BLaER1 treated with 17β-estradiol and CSF1 and Interleukin-3, amounts not matched to agents 10 nM and 100 nM (cell line): ENCODE measurements around the gene NME7.

ENCODE experiments used
- H3K27ac ChIP-seq, 11 experiments: shearing (Covaris generic); formaldehyde crosslinking; 2 replicates each; pipeline ENCODE4 v1.8.1; 2022
- H3K27me3 ChIP-seq, 11 experiments: shearing (Covaris generic); formaldehyde crosslinking; 2 replicates each; pipeline ENCODE4 v1.8.1; 2022
- H3K36me3 ChIP-seq, 11 experiments: shearing (Covaris generic); formaldehyde crosslinking; 2 replicates each; pipeline ENCODE4 v1.8.1; 2022
- H3K4me1 ChIP-seq, 10 experiments: shearing (Covaris generic); formaldehyde crosslinking; 2 replicates each; pipeline ENCODE4 v1.8.1; 2022
- H3K4me2 ChIP-seq, 11 experiments: shearing (Covaris generic); formaldehyde crosslinking; 2 replicates each; pipeline ENCODE4 v1.8.1; 2022
- H3K4me3 ChIP-seq, 10 experiments: shearing (Covaris generic); formaldehyde crosslinking; 2 replicates each; pipeline ENCODE4 v1.8.1; 2022
- H3K9ac ChIP-seq, 11 experiments: shearing (Covaris generic); formaldehyde crosslinking; 2 replicates each; pipeline ENCODE4 v1.8.1; 2022
- H3K9me3 ChIP-seq, 11 experiments: shearing (Covaris generic); formaldehyde crosslinking; replicated peaks in 1 of 11; 2 replicates each; pipeline ENCODE4 v1.8.1; 2022
- H4K20me1 ChIP-seq, 11 experiments: shearing (Covaris generic); formaldehyde crosslinking; 2 replicates each; pipeline ENCODE4 v1.8.1; 2022
- Cebpa-rat ChIP-seq, 11 experiments: shearing (Covaris generic); IDR thresholded peaks; 2 replicates each; pipeline ENCODE4 v1.8.1; 2022

Gene NME7

DNA sequence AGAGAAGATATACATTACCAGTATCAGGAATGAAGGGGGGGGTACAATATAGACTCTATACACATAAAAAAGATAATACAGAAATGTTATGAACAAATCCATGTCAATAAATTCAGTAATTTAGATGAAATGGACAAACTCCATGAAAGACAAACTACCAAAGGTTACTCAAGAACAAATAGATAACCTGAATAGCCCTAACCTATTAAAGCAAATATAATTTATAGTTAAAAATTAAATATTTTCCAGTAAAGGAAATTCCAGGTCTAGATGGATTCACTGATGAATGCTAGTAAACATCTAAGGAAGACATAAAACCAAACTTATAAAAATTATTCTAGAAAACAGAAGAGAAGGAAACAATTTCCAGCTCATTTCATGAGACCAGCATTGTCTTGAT is 13.6 kb upstream of the NME7 start:
- 0 out of 20 replicates have a peak, but pooled peaks cover 0 to 8% (median 0%) of the 10 kb centered on the region in 10 experiments for H3K4me1 ChIP-seq
- no peaks in the 10 kb centered on the region for H3K27me3 ChIP-seq
- no peak overlapping the region for H3K4me3 ChIP-seq
- no peaks in the 10 kb centered on the region for H3K9me3 ChIP-seq
- no peak overlapping the region for H3K4me2 ChIP-seq
- H3K36me3 ChIP-seq, result peaks cover 73 to 92% (median 87%) of the 10 kb centered on the region in 11 experiments
- no peaks in the 10 kb centered on the region for H4K20me1 ChIP-seq
- no peak overlapping the region for H3K27ac ChIP-seq
- TF ChIP-seq Cebpa-rat (IDR thresholded peaks at IDR 0.05), result no peak
- H3K9ac ChIP-seq, result no peak overlapping the region

DNA sequence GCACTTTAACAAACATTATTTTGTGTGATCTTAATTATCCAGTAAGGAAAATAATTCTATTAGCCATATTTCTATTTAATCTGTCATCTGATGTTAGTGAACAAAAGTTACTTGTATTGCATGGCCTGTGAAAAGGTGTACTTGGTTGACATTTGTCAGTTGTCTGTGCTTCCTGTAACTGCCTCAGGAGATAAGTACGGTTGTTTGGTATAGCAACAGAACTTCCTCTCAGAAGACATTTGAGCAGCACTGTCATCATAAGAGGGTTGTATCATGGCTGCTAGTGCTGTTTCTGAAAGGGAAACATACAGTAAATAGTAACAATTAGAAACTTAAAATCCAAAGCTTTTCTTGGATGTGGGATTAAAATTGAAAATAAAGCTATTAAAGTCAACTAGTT is 3.8 kb upstream of the NME7 start:
- Histone ChIP-seq H3K27ac (no peak overlapping the region), H3K9ac (no peak overlapping the region), H3K36me3 (peaks cover 6 to 58% (median 43%) of the 10 kb centered on the region in 11 experiments)

DNA sequence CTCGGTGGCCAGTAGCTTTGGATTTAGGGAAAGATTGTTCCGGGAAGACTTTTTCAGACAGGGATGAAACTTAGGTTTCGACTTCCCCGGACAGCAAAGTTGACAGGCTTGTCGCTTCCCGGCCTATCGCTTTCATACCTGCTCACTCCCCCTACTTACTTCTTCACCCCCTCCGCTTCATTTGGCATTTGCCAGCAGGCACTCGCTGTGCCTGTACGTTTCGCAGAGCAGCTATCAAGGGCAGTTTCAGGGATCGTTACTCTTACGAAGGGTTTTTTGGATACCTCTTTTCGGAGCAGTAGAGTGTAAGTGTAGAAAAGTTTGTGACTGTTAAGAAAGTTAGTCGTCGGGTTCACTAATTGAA is 791 bp upstream of the NME7 start:
- H3K27me3 ChIP-seq, result no peaks in the 10 kb centered on the region
- H3K27ac ChIP-seq, result peak overlapping the region; percentile 76 to 92 (median 87)
- H3K4me3 ChIP-seq, result peak overlapping the region; percentile 77 to 95 (median 86)
- no peak for TF ChIP-seq Cebpa-rat (IDR thresholded peaks at IDR 0.05)
- peaks cover 14 to 22% (median 18%) of the 10 kb centered on the region in 11 experiments for H3K9me3 ChIP-seq
- peak overlapping the region; percentile 67 to 85 (median 83) for H3K9ac ChIP-seq
- H3K36me3 ChIP-seq, result peaks cover 17 to 53% (median 41%) of the 10 kb centered on the region in 11 experiments; a peak in 21 of 22 replicates
- H3K4me2 ChIP-seq, result peak overlapping the region; percentile 56 to 92 (median 73)
- no peaks in the 10 kb centered on the region for H4K20me1 ChIP-seq
- H3K4me1 ChIP-seq, result peaks cover 11 to 41% (median 32%) of the 10 kb centered on the region in 10 experiments

More for the DNA sequence above, 3.8 kb upstream of the NME7 start:
- no peak overlapping the region for H3K4me3 ChIP-seq
- H4K20me1 ChIP-seq, result no peaks in the 10 kb centered on the region
- no peaks in the 10 kb centered on the region for H3K9me3 ChIP-seq
- peak overlapping the region in 5 of 11 experiments; percentile 2 to 25 (median 16); a peak in 4 of 22 replicates for H3K4me2 ChIP-seq
- no peaks in the 10 kb centered on the region for H3K27me3 ChIP-seq
- peaks cover 10 to 41% (median 29%) of the 10 kb centered on the region in 10 experiments for H3K4me1 ChIP-seq
- no peak for TF ChIP-seq Cebpa-rat (IDR thresholded peaks at IDR 0.05)

DNA sequence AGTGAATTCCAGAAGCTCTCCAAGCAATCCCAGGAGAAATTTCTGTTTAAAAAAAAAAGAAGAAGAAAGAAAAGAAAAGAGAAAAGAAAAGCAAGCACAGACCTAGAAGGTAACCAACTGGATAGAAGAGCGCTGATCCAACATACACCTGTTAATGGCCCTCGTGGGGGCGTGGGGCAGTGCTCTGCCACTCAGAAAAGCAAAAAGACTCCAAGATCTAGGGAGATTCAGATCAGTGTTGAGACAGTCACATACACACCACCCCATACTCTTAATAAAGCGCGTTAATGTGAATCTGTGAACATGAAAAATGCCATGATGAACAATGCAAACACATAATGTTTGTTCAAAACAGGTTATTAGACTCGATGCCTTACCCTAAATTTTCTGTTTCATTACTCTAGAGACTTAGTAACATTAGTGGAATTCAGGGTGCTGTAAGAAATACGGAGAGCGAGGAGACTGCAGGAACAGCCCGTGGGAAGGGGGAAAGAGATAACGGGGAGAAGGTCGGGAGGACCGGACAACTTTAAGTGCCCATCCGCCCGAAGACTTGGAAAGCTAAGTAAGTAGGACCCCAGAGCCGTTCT is 406 bp downstream of the NME7 start:
- TF ChIP-seq Cebpa-rat (IDR thresholded peaks at IDR 0.05), result no peak
- Histone ChIP-seq H3K4me3 (peak overlapping the region; percentile 77 to 95 (median 86)), H3K9ac (peak overlapping the region; percentile 67 to 85 (median 83); a peak in 21 of 22 replicates), H3K27ac (peak overlapping the region in 10 of 11 experiments; percentile 76 to 92 (median 88); a peak in 19 of 22 replicates), H3K4me2 (peak overlapping the region; percentile 75 to 93 (median 87)), H3K36me3 (peaks cover 12 to 41% (median 30%) of the 10 kb centered on the region in 11 experiments; a peak in 21 of 22 replicates), H3K9me3 (peaks cover 14 to 22% (median 18%) of the 10 kb centered on the region in 11 experiments), H4K20me1 (no peaks in the 10 kb centered on the region), H3K4me1 (peaks cover 13 to 43% (median 33%) of the 10 kb centered on the region in 10 experiments), H3K27me3 (no peaks in the 10 kb centered on the region)

DNA sequence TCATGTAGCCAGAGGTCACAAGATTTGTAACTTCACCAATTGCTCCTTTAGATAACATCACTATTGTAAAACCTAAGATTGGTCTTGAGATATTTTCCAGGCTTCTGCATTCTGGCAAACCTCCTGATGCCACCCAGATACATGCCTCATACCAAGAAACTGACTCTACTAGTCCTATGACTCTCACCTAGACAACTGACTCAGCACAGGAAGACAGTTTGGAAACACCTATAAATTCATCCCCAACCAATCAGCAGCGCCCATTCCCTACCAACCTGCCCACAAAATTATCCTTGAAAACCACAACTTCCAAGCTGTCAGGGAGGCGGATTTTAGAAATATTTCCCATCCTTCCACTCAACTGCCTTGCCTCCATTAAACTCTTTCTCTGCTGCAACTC is 2.6 kb downstream of the NME7 start:
- H3K4me2 ChIP-seq, result no peak overlapping the region
- no peak for TF ChIP-seq Cebpa-rat (IDR thresholded peaks at IDR 0.05)
- H3K9ac ChIP-seq, result no peak overlapping the region
- H3K36me3 ChIP-seq, result peaks cover 8 to 19% (median 14%) of the 10 kb centered on the region in 11 experiments; a peak in 18 of 22 replicates
- H3K27me3 ChIP-seq, result no peaks in the 10 kb centered on the region
- no peak overlapping the region for H3K27ac ChIP-seq
- H4K20me1 ChIP-seq, result no peaks in the 10 kb centered on the region
- H3K4me3 ChIP-seq, result no peak overlapping the region; a peak in 1 of 20 replicates
- H3K4me1 ChIP-seq, result peaks cover 12 to 30% (median 22%) of the 10 kb centered on the region in 10 experiments
- H3K9me3 ChIP-seq, result peaks cover 14 to 22% (median 18%) of the 10 kb centered on the region in 11 experiments

DNA sequence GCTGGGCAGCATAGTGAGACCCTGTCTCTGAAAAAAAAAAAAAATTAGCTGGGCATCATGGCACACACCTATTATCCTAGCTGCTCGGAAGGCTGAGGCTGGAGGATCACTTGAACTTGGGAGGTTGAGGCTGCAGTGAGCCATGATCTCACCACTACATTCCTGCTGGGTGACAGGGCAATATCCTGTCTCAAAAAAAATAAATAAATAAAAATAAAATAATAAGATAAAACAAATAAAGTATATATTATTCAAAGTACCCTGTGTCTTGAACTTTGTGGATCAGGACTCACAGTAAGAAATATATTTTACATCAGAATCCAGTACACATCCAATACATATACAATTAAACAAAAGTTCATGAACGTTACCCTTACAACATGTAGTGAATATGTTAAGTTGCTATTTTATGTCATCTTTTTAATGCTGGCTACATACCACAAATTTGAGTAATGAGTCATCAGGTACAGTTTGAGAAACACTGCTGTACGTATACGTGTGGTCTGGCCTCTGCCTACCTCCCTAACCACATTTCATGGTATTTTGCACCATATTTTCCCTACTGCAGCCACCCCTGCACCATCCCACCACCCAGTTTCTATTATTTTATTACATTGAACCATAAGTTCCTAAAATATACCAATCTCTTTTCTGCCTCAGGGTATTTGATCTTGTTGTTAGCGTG is 4.4 kb downstream of the NME7 start:
- Histone ChIP-seq H3K9me3 (peaks cover 14 to 22% (median 18%) of the 10 kb centered on the region in 11 experiments), H3K27me3 (no peaks in the 10 kb centered on the region), H3K27ac (no peak overlapping the region), H3K4me3 (no peak overlapping the region), H3K4me1 (peaks cover 9 to 17% (median 13%) of the 10 kb centered on the region in 10 experiments), H3K9ac (no peak overlapping the region), H3K4me2 (peak overlapping the region in 4 of 11 experiments; percentile 7 to 27 (median 14); a peak in 3 of 22 replicates), H4K20me1 (no peaks in the 10 kb centered on the region), H3K36me3 (peaks cover 6 to 16% (median 12%) of the 10 kb centered on the region in 11 experiments; a peak in 14 of 22 replicates)
- no peak for TF ChIP-seq Cebpa-rat (IDR thresholded peaks at IDR 0.05)

DNA sequence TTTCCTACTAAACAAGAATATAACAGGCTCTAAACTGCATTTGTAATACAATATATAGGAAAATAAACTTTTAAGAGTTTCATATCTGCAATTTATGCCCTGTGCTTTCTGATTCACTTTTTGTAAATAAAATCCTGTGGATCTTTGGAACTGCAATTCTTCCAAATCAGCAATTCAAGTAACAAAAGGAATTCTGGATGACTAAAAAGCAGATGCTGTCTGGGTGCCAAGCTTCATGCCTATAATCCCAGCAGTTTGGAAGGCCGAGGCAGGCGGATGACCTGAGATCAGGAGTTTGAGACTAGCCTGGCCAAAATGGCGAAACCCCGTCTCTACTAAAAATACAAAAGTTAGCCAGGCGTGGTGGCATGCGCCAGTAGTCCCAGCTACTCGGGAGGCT is 6.3 kb downstream of the NME7 start:
- H3K4me3 ChIP-seq, result no peak overlapping the region
- H3K36me3 ChIP-seq, result peaks cover 6 to 16% (median 12%) of the 10 kb centered on the region in 11 experiments; a peak in 14 of 22 replicates
- H3K27me3 ChIP-seq, result no peaks in the 10 kb centered on the region
- H3K27ac ChIP-seq, result no peak overlapping the region
- H4K20me1 ChIP-seq, result no peaks in the 10 kb centered on the region
- no peak for TF ChIP-seq Cebpa-rat (IDR thresholded peaks at IDR 0.05)
- H3K4me2 ChIP-seq, result no peak overlapping the region
- H3K9me3 ChIP-seq, result peaks cover 14 to 22% (median 18%) of the 10 kb centered on the region in 11 experiments
- H3K4me1 ChIP-seq, result peaks cover 0 to 6% (median 3%) of the 10 kb centered on the region in 10 experiments; a peak in 7 of 20 replicates
- no peak overlapping the region for H3K9ac ChIP-seq

DNA sequence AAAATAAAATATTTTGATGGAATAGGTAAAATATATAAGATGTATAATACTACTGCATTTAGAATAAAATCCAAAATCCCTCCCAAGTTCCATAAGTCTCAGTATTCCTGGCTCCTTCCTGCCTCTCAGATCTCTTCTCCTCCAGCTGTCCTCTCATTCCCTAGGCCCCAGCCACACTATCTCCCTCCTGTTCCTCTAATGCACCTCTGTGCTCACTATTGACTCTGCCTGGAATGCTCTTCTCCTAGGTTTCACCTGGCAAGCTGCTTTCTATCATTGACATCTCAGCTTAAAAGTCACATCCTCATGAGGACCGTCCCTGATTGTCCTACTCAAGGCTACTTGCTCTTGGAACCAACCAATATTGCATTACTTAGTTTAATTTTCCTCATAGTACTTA is 7.2 kb downstream of the NME7 start:
- peaks cover 12 to 16% (median 13%) of the 10 kb centered on the region in 11 experiments for H3K9me3 ChIP-seq
- no peak overlapping the region for H3K4me2 ChIP-seq
- TF ChIP-seq Cebpa-rat (IDR thresholded peaks at IDR 0.05), result no peak
- H3K27ac ChIP-seq, result no peak overlapping the region
- no peak overlapping the region for H3K4me3 ChIP-seq
- H3K4me1 ChIP-seq, result peaks cover 0 to 6% (median 3%) of the 10 kb centered on the region in 10 experiments; a peak in 4 of 20 replicates
- H3K9ac ChIP-seq, result no peak overlapping the region
- H3K36me3 ChIP-seq, result peaks cover 5 to 12% (median 12%) of the 10 kb centered on the region in 11 experiments; a peak in 14 of 22 replicates
- H4K20me1 ChIP-seq, result no peaks in the 10 kb centered on the region
- H3K27me3 ChIP-seq, result no peaks in the 10 kb centered on the region

DNA sequence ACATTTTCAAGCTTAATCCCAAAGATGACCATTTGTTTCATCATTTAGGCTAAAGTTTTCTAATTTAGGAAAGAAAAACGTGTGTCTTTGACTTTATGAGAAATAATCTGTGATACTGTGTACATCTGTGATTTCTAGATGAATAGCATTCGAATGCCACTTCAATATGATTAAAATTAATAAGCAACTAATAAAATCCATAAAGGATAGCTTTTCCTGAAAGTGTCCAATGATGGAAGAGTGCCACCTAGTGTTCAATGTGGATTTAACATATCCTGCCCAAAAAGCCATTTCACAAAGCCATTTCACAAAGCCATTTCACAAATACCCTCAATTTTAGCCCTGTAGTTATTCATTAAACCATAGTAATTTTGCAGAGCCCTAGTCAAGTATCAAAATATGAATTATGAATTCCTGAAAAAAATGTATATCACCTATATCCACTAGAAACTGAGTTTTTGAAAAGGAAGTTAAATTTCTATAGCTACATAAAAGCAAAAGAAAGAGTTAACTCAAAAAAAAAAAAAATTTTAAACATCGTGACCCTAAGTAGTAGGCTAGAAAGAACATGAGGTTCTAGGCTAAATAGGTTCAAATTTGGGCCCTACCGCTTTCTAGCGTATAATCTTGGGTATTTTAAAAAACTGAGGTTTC is 19.1 kb downstream of the NME7 start:
- Histone ChIP-seq H3K4me3 (no peak overlapping the region), H4K20me1 (no peaks in the 10 kb centered on the region), H3K9ac (no peak overlapping the region), H3K36me3 (no peaks in the 10 kb centered on the region), H3K27me3 (no peaks in the 10 kb centered on the region), H3K4me2 (no peak overlapping the region), H3K27ac (no peak overlapping the region), H3K9me3 (peaks cover 5 to 10% (median 7%) of the 10 kb centered on the region in 11 experiments; a peak in 12 of 22 replicates), H3K4me1 (peaks cover 0 to 6% (median 2%) of the 10 kb centered on the region in 10 experiments; a peak in 7 of 20 replicates)
- no peak for TF ChIP-seq Cebpa-rat (IDR thresholded peaks at IDR 0.05)
